Heart left ventricle (tissue), 13 donors: ENCODE measurements around the gene STARD3.

Experiments
- POLR2A ChIP-seq, 2 donors: fragments of 450-650 bp; IDR thresholded peaks; one replicate each; pipeline ENCODE4 v1.6.1; 2017; ENCODE audit warnings: antibody characterized with exemption in 2 of 2, mild to moderate bottlenecking in 2 of 2, moderate library complexity in 2 of 2
- TF ChIP-seq, protein P1 (sequence below), 12 donors: fragments of 200-600 bp; sonication (generic) in 4 of 12; IDR thresholded peaks; one replicate each; pipeline versions ENCODE4 v1.5.0 to v1.8.0; 2018 to 2022; ENCODE audit warnings: antibody characterized with exemption in 12 of 12, mild to moderate bottlenecking in 5 of 12
- donor health status: ischemic (EF 13 %, LVEDD 7.1; RV severe dilation, severe dysfunction).
- donor health status: DM: no; HTN: yes; CAD: no.
- donor health status: DM: no; HTN: no; CAD: no.
- donor health status: ischemic (EF 25% LVEDD 6.9; RV normal size, moderate dysfunction).
- donor health status: ischemic (EF 25% LVEDD 5.7; RV mildly dilated, moderate dysfunction).
- donor health status: ischemic (EF 35%, LVEDD 5.7; RV mildly dilated, moderate dysfunction).
- donor health status: nonischemic (EF 11% LVEDD 7.7; RV severe dilation, severe dysfunction).
- donor health status: DM: yes; HTN: yes; CAD: no.
- donor health status: PGD.
- donor health status: ischemic (EF 29% LVEDD 5.4; RV normal size, mild dysfunction).
- donor health status: nonischemic (EF 23%, LVEDD 6.1; RV moderate dilation, normal function).

DNA sequence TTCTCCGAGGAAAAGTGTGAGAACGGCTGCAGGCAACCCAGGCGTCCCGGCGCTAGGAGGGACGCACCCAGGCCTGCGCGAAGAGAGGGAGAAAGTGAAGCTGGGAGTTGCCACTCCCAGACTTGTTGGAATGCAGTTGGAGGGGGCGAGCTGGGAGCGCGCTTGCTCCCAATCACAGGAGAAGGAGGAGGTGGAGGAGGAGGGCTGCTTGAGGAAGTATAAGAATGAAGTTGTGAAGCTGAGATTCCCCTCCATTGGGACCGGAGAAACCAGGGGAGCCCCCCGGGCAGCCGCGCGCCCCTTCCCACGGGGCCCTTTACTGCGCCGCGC is 62.8 kb downstream of the STARD3 start, which contains the start of gene ERBB2:
- TF ChIP-seq, protein P1, sequence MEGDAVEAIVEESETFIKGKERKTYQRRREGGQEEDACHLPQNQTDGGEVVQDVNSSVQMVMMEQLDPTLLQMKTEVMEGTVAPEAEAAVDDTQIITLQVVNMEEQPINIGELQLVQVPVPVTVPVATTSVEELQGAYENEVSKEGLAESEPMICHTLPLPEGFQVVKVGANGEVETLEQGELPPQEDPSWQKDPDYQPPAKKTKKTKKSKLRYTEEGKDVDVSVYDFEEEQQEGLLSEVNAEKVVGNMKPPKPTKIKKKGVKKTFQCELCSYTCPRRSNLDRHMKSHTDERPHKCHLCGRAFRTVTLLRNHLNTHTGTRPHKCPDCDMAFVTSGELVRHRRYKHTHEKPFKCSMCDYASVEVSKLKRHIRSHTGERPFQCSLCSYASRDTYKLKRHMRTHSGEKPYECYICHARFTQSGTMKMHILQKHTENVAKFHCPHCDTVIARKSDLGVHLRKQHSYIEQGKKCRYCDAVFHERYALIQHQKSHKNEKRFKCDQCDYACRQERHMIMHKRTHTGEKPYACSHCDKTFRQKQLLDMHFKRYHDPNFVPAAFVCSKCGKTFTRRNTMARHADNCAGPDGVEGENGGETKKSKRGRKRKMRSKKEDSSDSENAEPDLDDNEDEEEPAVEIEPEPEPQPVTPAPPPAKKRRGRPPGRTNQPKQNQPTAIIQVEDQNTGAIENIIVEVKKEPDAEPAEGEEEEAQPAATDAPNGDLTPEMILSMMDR (IDR thresholded peaks at IDR 0.05) = no peak
- TF ChIP-seq POLR2A (IDR thresholded peaks at IDR 0.05) = peak in 1 of 2 donors; percentile 58
